HG03460 (cell line): ENCODE data around the gene CAMK1D.
"Not testable (repeated sequence)": the region's sequence is repeated elsewhere in the genome, so short reads cannot be mapped to it uniquely, and the experiment has no call there.

ENCODE experiments used
- ATAC-seq: cut with Tn5 transposase; IDR thresholded peaks from one replicate; pipeline ENCODE4 v1.9.1; 2021; ENCODE audit not compliant: unreplicated experiment

The CAMK1D gene

GRCh38 chr10:12806228-12807095 lies 457.1 kb downstream of the CAMK1D start:
- ATAC-seq: no peak

- no peak for ATAC-seq
These were observed 457.9 kb downstream of the CAMK1D start for GRCh38 chr10:12807096-12807755.

GRCh38 chr10:12808014-12808613 lies 458.8 kb downstream of the CAMK1D start:
- ATAC-seq: no peak

GRCh38 chr10:12810046-12810445 lies 460.7 kb downstream of the CAMK1D start:
- ATAC-seq: not testable (repeated sequence)

- no peak for ATAC-seq
These were observed 462.5 kb downstream of the CAMK1D start for GRCh38 chr10:12811826-12812225.

DNA sequence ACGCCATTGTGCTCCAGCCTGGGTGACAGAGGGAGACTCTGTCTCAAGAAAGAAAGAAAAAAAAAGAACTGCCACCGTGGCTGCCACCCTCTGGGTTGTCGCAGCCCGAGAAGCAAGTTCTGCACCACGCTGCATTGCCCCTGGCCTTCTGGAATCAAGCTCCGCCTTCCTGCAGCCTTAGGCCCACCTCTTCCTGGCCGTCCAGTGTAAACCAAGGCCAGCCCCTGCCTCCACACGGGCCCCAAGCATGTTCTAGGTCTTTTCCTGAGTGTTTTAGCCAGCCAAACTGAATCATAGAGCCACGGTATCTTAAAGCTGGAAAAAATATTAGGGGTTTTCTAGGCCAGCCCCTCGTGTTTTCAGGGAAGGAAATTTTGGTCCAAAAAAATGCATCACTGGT lies 463.2 kb downstream of the CAMK1D start:
- ATAC-seq: no peak

- ATAC-seq: no peak
These were observed 464.8 kb downstream of the CAMK1D start for GRCh38 chr10:12814166-12814565.

GRCh38 chr10:12819071-12819470 lies 469.7 kb downstream of the CAMK1D start:
- no peak for ATAC-seq

GRCh38 chr10:12819656-12820055 lies 470.3 kb downstream of the CAMK1D start:
- ATAC-seq: no peak

DNA sequence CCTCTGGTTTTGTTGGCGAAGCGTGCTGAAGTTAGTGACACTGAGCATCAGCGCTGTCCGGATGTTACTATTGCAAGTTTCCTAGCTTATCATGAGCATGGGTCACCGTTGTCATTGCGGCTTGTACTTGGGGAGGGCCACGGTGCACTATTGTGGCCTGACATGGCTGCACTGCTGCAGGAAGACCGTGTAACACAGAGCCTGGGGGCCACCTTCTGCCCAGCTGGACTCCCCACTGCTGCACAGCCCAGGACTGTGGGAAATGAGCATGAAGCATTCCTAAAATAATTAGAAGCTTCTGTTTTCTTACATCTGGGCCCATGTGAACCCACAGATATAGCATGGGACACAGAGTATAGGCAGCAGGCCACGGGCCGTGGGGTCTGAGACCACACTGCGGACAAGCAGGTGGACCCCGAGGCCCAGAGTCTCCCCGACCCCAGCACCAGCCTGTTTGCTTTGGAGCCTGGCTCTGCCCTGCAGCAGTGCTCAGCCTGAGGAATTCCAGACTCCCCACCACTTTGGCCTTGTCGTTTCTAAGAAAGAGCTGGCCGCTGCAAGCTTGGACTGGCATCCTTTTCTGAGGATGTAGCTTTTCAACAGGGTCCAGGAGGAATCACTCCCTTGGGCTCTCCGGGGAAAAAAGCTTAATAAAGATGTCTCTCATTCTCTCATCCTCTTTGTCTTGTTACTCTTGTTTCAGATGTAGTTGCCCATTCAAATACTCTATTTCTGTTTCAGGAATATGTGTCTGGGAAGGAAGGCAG lies 473.0 kb downstream of the CAMK1D start:
- no peak for ATAC-seq

DNA sequence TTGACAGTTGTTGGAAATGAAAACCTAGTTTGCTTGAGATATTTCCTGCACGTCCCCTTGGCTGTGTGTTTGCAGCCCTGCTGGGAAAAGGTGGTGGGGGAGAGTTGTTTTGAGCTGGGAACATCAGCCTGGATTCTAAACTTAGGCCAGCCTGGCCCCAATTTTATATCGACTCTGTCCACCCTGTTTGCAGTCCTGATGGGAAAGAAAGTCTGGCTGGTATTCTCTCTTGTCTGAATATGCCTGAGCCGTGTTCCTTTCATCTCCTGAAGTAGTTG lies 473.5 kb downstream of the CAMK1D start:
- no peak for ATAC-seq

GRCh38 chr10:12823328-12823727 lies 474.0 kb downstream of the CAMK1D start:
- ATAC-seq: no peak

- no peak for ATAC-seq
These were observed 476.0 kb downstream of the CAMK1D start for GRCh38 chr10:12825260-12825849.

GRCh38 chr10:12826800-12827372 lies 477.5 kb downstream of the CAMK1D start:
- no peak for ATAC-seq

DNA sequence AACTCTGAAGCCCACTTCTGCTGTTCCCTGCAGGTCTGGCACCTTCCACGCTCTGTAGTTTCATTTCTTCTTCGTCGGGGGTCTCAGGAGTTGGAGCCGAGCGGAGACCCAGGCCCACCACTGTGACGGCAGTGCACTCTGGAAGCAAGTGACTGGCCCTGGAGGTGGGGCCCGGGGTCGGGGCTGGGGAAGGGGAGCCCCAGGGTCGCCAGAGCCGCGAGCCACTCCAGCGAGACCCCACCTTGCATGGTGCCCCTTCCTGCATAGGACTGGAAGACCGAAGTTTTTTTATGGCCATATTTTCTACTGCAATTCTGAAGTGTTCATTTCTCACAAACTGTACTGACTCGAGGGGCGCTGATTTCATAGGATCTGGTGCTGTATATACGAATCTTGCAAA lies 479.4 kb downstream of the CAMK1D start:
- no peak for ATAC-seq

GRCh38 chr10:12829831-12830390 lies 480.6 kb downstream of the CAMK1D start:
- ATAC-seq: no peak

GRCh38 chr10:12832096-12832495 lies 482.7 kb downstream of the CAMK1D start:
- ATAC-seq: no peak

- ATAC-seq: no peak
These were observed 484.1 kb downstream of the CAMK1D start for GRCh38 chr10:12833451-12833850.

DNA sequence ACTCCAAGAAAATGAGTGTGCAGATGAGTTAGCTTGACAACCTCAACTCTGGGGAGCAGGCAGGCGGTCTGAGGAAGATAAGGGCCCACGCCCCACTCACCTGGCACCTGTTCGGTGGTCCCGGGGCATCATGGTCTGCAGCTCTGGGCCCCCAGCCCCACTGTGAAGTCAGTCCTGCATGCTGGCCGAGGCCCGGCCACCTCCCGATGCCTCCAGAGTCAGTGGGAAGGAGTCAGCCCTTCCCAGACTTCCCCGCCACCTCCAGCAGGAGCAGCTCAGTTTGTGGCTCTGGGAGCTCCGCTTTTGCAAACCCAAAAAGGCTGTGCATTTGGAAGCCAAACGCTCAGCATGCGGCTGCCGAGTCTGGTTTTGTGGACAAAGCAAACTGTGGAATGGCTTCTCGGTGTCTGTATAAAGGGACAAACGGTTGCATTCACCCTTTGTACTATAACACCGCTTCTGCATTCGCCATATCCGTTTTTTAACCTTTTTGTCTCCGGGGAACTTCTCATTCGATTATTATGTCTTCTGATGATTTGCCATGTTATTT lies 484.8 kb downstream of the CAMK1D start:
- no peak for ATAC-seq

DNA sequence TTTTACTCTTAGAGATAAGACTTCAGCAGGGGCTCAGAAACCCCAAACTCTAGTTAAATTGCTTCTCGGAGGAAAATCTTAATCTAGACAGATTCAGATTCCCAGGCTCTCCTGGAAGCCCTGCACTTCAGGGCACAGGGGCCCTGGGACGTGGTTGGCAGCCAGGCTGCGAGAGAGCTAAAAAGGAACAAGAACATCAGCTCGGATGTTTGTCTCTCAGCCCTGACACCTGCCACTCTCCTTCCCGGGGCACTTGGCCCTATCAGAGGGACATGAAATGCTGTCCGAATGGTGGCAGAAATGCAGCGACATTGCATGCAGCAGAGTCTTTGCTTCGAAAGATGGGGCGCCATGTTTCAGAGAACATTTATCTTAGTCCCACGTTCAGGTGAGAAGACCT lies 485.4 kb downstream of the CAMK1D start:
- no peak for ATAC-seq
